Keratinocyte (primary cell): ENCODE data around the gene RBPJL.

Experiments
- CTCF ChIP-seq, 3 experiments: IDR thresholded peaks in 1 of 3; conservative IDR thresholded peaks in 1 of 3; optimal IDR thresholded peaks in 1 of 3; 2 replicates in 2 of 3; 3 replicates in 1 of 3; pipeline versions ENCODE3 to v1.5.1; 2011; ENCODE audit warnings: low read length in 3 of 3, mild to moderate bottlenecking in 3 of 3, moderate library complexity in 2 of 3, control low read depth in 1 of 3, inconsistent platforms in 1 of 3; ENCODE audit not compliant: insufficient read depth in 2 of 3; ENCODE audit errors: extremely low read depth in 1 of 3
- EZH2 ChIP-seq: IDR thresholded peaks from one replicate; pipeline ENCODE4 v1.6.1; 2012; ENCODE audit warnings: inconsistent platforms, mild to moderate bottlenecking, low read length, moderate library complexity

DNA sequence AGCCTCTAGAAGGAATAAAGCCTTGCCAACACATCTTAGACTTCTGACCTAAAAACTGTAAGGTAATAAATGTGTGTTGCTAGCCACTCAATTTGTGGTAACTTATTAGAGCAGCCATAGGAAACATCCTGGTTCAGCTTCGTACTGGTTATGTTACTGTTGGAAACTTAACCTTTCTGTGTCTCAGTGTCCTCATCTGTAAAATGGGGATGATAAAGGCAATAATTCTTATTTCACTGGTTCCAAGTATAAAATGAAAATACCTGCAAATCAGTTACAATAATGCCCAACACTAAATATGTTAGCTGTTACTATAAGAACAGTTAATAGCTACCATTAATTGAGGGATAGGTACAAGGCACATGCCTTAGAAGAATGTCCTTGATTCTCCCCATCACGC, 14.3 kb upstream of the RBPJL start:
- no peak for TF ChIP-seq CTCF (optimal IDR thresholded peaks at IDR 0.05 in 1 of 3, IDR thresholded peaks at IDR 0.05 in 1 of 3, conservative IDR thresholded peaks at IDR 0.05 in 1 of 3; ENCODE audit: extremely low read depth in 1 of 3, insufficient read depth in 2 of 3, low read length in 3 of 3)
- TF ChIP-seq EZH2 = no peak
